Liver (tissue), 9 donors: ENCODE results near the gene C1S. TPM values are rescaled to one million over a fixed set of nuclear protein-coding genes. Genes with fewer than 3 reads are reported as not detected.

Experiments
- DNase-seq: peaks from one replicate; pipeline ENCODE4 v3.0.0-alpha.2; 2017; ENCODE audit warnings: low spot score
- H3K27ac ChIP-seq, 2 donors: one replicate each; pipeline ENCODE4 v1.7.0; 2013; ENCODE audit warnings: inconsistent platforms in 2 of 2, low read length in 2 of 2, control low read depth in 1 of 2, low read depth in 1 of 2, mild to moderate bottlenecking in 1 of 2
- H3K27me3 ChIP-seq, 4 donors: one replicate each; pipeline versions ENCODE4 v1.6.1 to v1.7.0; 2013; ENCODE audit warnings: low read length in 3 of 4, inconsistent platforms in 1 of 4, mild to moderate bottlenecking in 1 of 4, moderate library complexity in 1 of 4; ENCODE audit not compliant: control insufficient read depth in 4 of 4, insufficient read depth in 4 of 4
- H3K36me3 ChIP-seq, 4 donors: one replicate each; pipeline versions ENCODE4 v1.6.1 to v1.7.0; 2013; ENCODE audit warnings: low read length in 3 of 4, mild to moderate bottlenecking in 3 of 4, low read depth in 1 of 4, moderate library complexity in 1 of 4; ENCODE audit not compliant: control insufficient read depth in 4 of 4, insufficient read depth in 3 of 4
- H3K4me1 ChIP-seq, 4 donors: one replicate each; pipeline versions ENCODE4 v1.6.1 to v1.7.0; 2013; ENCODE audit warnings: low read length in 3 of 4, mild to moderate bottlenecking in 3 of 4, moderate library complexity in 1 of 4; ENCODE audit not compliant: control insufficient read depth in 4 of 4, insufficient read depth in 4 of 4
- H3K4me3 ChIP-seq, 3 donors: one replicate each; pipeline versions ENCODE4 v1.6.1 to v1.7.0; 2013; ENCODE audit warnings: low read length in 3 of 3, control low read depth in 1 of 3, low read depth in 1 of 3, mild to moderate bottlenecking in 1 of 3
- H3K9ac ChIP-seq, 2 donors: one replicate each; pipeline ENCODE4 v1.7.0; 2013; ENCODE audit warnings: low read length in 2 of 2, mild to moderate bottlenecking in 2 of 2, moderate library complexity in 2 of 2, control low read depth in 1 of 2, low read depth in 1 of 2
- H3K9me3 ChIP-seq, 4 donors: one replicate each; pipeline versions ENCODE4 v1.6.1 to v1.7.0; 2013; ENCODE audit warnings: low read length in 3 of 4; ENCODE audit not compliant: control insufficient read depth in 4 of 4
- CTCF ChIP-seq: fragments of 150-350 bp; IDR thresholded peaks from 2 replicates; pipeline ENCODE4 v1.5.1; 2017; ENCODE audit warnings: improper control_type of control experiment, low read depth, low read length; ENCODE audit not compliant: missing input control
- EGR1 ChIP-seq, 2 donors: IDR thresholded peaks; 2 replicates each; pipeline ENCODE4 v1.6.1; 2016 to 2018; ENCODE audit warnings: antibody characterized with exemption in 2 of 2, low read depth in 2 of 2
- FOXA1 ChIP-seq: IDR thresholded peaks from 2 replicates; pipeline ENCODE4 v1.6.1; 2016; ENCODE audit warnings: antibody characterized with exemption
- FOXA2 ChIP-seq: IDR thresholded peaks from 2 replicates; pipeline ENCODE4 v1.6.1; 2016; ENCODE audit warnings: antibody characterized with exemption
- GABPA ChIP-seq, 2 donors: IDR thresholded peaks in 1 of 2; conservative IDR thresholded peaks in 1 of 2; 2 replicates each; pipeline ENCODE4 v1.6.1; 2016; ENCODE audit warnings: antibody characterized with exemption in 2 of 2, mild to moderate bottlenecking in 1 of 2, moderate library complexity in 1 of 2
- HNF4A ChIP-seq, 2 donors: conservative IDR thresholded peaks; 2 replicates each; pipeline ENCODE4 v1.6.1; 2016; ENCODE audit warnings: antibody characterized with exemption in 2 of 2, mild to moderate bottlenecking in 2 of 2
- HNF4G ChIP-seq: IDR thresholded peaks from 2 replicates; pipeline ENCODE4 v1.6.1; 2016; ENCODE audit warnings: antibody characterized with exemption
- MAX ChIP-seq: IDR thresholded peaks from 2 replicates; pipeline ENCODE4 v1.6.1; 2016; ENCODE audit warnings: antibody characterized with exemption
- NR2F2 ChIP-seq: IDR thresholded peaks from 2 replicates; pipeline ENCODE4 v1.6.1; 2016; ENCODE audit warnings: antibody characterized with exemption
- RAD21 ChIP-seq, 2 donors: IDR thresholded peaks; 2 replicates each; pipeline ENCODE4 v1.6.1; 2016; ENCODE audit warnings: antibody characterized with exemption in 2 of 2, mild to moderate bottlenecking in 2 of 2
- RXRA ChIP-seq, 2 donors: IDR thresholded peaks; 2 replicates each; pipeline ENCODE4 v1.6.1; 2017 to 2018; ENCODE audit warnings: antibody characterized with exemption in 2 of 2, mild to moderate bottlenecking in 1 of 2
- SP1 ChIP-seq: IDR thresholded peaks from 2 replicates; pipeline ENCODE4 v1.6.1; 2018; ENCODE audit warnings: antibody characterized with exemption, mild to moderate bottlenecking
- TAF1 ChIP-seq: conservative IDR thresholded peaks from 2 replicates; pipeline ENCODE4 v1.6.1; 2016; ENCODE audit warnings: antibody characterized with exemption, mild to moderate bottlenecking
- YY1 ChIP-seq: IDR thresholded peaks from 2 replicates; pipeline ENCODE4 v1.6.1; 2016; ENCODE audit warnings: antibody characterized with exemption, mild to moderate bottlenecking
- ZBTB33 ChIP-seq: IDR thresholded peaks from 2 replicates; pipeline ENCODE4 v1.6.1; 2016; ENCODE audit warnings: antibody characterized with exemption
- WGBS: extraction: QIAGEN DNeasy Blood & Tissue Kit; methylation state at CpG from one replicate; pipeline ENCODE4 v1.1.7; 2013; 5-methylcytosine and 5-hydroxymethylcytosine counted together
- polyA plus RNA-seq, 2 donors: library from polyadenylated mRNA; stranded (reverse) in 1 of 2; unstranded in 1 of 2; fragments of 200-250 nt in 1 of 2; fragments of >200 nt in 1 of 2; fragmentation: Nextera tagmentation in 1 of 2; extraction: Ambion mirVana in 1 of 2; gene quantifications; one replicate each; pipeline versions ENCODE4 v1.2.1 to v1.2.3, GENCODE V29; 2013 to 2015
- total RNA-seq, 2 donors: library from RNA; depleted of rRNA; stranded (reverse); fragments of >200 nt; gene quantifications; one replicate each; pipeline ENCODE4 v1.2.3, GENCODE V29; 2014
- donor health status: healthy.
- donor health status: healthy.
- donor health status: healthy.
- donor health status: healthy.
- donor health status: healthy.

The C1S gene
- total and polyA plus RNA-seq, 4 donors: 267 to 2,029 (median 1,568) TPM

GRCh38 chr12:7023114-7023513, 37.4 kb upstream of the C1S start:
- no peaks in the 10 kb centered on the region for H3K36me3 ChIP-seq
- no peaks in the 10 kb centered on the region for H3K27me3 ChIP-seq
- H3K4me3 ChIP-seq: no peak overlapping the region
- H3K9ac ChIP-seq: no peak overlapping the region
- no peak overlapping the region for H3K27ac ChIP-seq
- no peak for DNase-seq
- peaks cover 0 to 6% (median 2%) of the 10 kb centered on the region in 4 donors for H3K4me1 ChIP-seq
- H3K9me3 ChIP-seq: no peaks in the 10 kb centered on the region
- 89% methylated on average over 3 of the region's 3 CpGs for WGBS
- TF ChIP-seq SP1: no peak
- TF ChIP-seq YY1: no peak
- no peak for TF ChIP-seq RXRA (IDR thresholded peaks at IDR 0.05)
- TF ChIP-seq NR2F2: no peak
- TF ChIP-seq CTCF: no peak
- no peak for TF ChIP-seq TAF1
- no peak for TF ChIP-seq ZBTB33
- no peak for TF ChIP-seq HNF4G
- TF ChIP-seq RAD21 (IDR thresholded peaks at IDR 0.05): no peak
- no peak for TF ChIP-seq MAX
- no peak for TF ChIP-seq HNF4A (conservative IDR thresholded peaks at IDR 0.05)

GRCh38 chr12:7026854-7027253, 33.7 kb upstream of the C1S start:
- no peak for DNase-seq
- H3K36me3 ChIP-seq: no peaks in the 10 kb centered on the region
- no peak overlapping the region for H3K27ac ChIP-seq
- no peaks in the 10 kb centered on the region for H3K9me3 ChIP-seq
- H3K4me1 ChIP-seq: no peaks in the 10 kb centered on the region
- TF ChIP-seq FOXA1 (no peak), FOXA2 (no peak), NR2F2 (no peak), RAD21 (IDR thresholded peaks at IDR 0.05) (no peak), CTCF (no peak), GABPA (IDR thresholded peaks at IDR 0.05 in 1 of 2, conservative IDR thresholded peaks at IDR 0.05 in 1 of 2) (no peak), EGR1 (IDR thresholded peaks at IDR 0.05; ENCODE audit: low read depth in 2 of 2) (no peak), YY1 (no peak), TAF1 (no peak)
- no peak overlapping the region for H3K4me3 ChIP-seq
- WGBS: 88% methylated on average over 1 of the region's 1 CpG
- no peak overlapping the region for H3K9ac ChIP-seq
- H3K27me3 ChIP-seq: no peaks in the 10 kb centered on the region
